Measurements from ENCODE around the gene MT3. TPM values are rescaled to one million over a fixed set of nuclear protein-coding genes. Genes with fewer than 3 reads are reported as not detected.

MT3 gene
- total RNA-seq, 4 donors from 2014 or later = not detected

DNA sequence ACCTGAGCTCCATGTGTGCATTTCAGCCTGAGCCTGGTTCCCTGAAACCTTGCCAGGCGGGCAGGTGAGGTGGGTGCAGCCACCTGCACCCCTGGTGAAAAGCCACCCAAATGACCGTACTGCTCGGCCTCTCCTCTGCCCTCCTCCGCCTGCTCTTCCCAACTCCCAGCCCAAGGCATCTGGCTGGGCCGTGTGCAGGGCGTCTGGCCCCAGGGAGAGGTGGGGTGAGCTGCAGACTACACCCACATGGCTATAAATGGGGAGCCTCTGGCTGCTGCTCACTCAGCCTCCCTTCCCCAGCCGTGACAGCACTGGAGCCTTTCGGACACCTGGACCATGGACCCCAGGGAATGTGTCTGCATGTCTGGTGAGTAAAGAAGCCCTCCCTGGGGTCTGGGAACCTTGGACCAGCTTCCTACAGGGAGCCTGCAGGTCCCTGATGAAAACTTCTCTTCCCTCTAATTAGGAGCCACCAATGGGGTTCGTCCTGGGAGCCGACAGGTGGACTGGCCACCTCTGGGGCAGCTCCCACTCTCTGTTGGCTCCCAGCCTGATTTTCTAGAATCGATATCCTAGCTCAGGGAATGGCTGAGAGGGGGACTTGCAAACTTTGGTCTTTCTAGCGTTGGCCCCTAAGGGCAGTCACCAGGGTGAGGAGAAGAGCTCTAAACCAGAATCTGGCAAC is 24.4 kb upstream of the MT3 start, which contains the start of gene MT4:
Gene MT4, plus strand, starts transcription at position 281 of the 685 bp plus-strand sequence. Its CDS starts 56 bp downstream, at position 337.
- no peaks in the 10 kb centered on the region for H3K36me3 ChIP-seq
- no peaks in the 10 kb centered on the region for H3K9me3 ChIP-seq
- no peak for TF ChIP-seq POLR2A (IDR thresholded peaks at IDR 0.05)
- in situ Hi-C loops (cut with MboI; ENCODE audit: low sequenced_read_pairs in 4 of 4) = no loop called here
- H3K27me3 ChIP-seq = no peaks in the 10 kb centered on the region
- H3K4me1 ChIP-seq = no peaks in the 10 kb centered on the region
- no peak within 1 kb of the TSS for H3K4me3 ChIP-seq
- intact Hi-C loops (cut with DNase I; ENCODE audit: low total_unique reads) = no loop called here
- no peak within 1 kb of the TSS for H3K27ac ChIP-seq
- no peak for DNase-seq
- ATAC-seq = no peak

DNA sequence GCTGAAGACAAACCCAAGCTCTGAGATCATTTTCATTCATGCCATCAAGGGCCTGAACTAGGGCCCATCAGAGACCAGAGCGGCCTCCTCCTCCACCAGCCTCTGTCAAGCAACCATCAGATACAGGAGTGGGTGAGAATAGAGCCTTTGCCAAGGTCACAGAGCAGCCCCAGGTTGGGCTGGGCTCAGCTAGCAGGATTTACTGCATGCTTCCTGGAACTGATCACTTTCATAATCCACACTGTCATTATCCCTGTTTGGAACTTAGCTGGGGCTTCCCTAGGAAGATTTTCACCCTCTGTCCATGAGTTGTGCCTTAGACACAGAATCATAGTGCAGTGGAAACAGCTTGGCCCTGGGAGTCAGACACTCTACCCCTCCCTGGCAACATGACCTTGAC is 19.4 kb upstream of the MT3 start:
- no peak for DNase-seq
- H3K27me3 ChIP-seq = no peaks in the 10 kb centered on the region
- no peak for TF ChIP-seq POLR2A (IDR thresholded peaks at IDR 0.05)
- TF ChIP-seq, protein P1, sequence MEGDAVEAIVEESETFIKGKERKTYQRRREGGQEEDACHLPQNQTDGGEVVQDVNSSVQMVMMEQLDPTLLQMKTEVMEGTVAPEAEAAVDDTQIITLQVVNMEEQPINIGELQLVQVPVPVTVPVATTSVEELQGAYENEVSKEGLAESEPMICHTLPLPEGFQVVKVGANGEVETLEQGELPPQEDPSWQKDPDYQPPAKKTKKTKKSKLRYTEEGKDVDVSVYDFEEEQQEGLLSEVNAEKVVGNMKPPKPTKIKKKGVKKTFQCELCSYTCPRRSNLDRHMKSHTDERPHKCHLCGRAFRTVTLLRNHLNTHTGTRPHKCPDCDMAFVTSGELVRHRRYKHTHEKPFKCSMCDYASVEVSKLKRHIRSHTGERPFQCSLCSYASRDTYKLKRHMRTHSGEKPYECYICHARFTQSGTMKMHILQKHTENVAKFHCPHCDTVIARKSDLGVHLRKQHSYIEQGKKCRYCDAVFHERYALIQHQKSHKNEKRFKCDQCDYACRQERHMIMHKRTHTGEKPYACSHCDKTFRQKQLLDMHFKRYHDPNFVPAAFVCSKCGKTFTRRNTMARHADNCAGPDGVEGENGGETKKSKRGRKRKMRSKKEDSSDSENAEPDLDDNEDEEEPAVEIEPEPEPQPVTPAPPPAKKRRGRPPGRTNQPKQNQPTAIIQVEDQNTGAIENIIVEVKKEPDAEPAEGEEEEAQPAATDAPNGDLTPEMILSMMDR (IDR thresholded peaks at IDR 0.05 in 4 of 5, conservative IDR thresholded peaks at IDR 0.05 in 1 of 5) = no peak
- ATAC-seq = no peak
- no peak overlapping the region for H3K4me3 ChIP-seq
- H3K4me1 ChIP-seq = no peaks in the 10 kb centered on the region
- H3K36me3 ChIP-seq = no peaks in the 10 kb centered on the region
- in situ Hi-C loops (cut with MboI; ENCODE audit: low sequenced_read_pairs in 4 of 4) (loop anchor here in 1 of 4 donors (10.0 kb wide), 1 partner anchor 135 kb away; no protein-coding TSS in a partner anchor), intact Hi-C loops (cut with DNase I; ENCODE audit: low total_unique reads) (no loop called here)
- H3K9me3 ChIP-seq = no peaks in the 10 kb centered on the region
- H3K27ac ChIP-seq = no peak overlapping the region

DNA sequence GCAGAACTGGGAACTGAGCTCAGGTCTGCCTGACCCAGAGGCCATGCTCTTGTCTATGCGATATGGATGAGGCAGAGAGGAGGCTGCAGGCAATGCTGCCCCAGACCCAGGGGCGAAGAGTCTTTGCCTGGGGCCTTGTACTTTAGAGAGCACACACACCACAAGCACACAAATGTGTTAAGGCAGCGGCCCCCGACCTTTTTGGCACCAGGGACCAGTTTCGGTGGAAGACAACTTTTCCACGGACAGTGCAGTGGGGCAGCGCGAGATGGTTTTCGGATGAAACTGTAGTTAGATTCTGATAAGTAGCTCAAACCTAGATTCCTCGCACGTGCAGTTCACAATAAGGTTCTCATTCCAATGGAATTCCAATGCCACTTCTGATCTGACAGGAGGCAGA is 17.8 kb upstream of the MT3 start:
- H3K4me3 ChIP-seq = no peak overlapping the region
- no peak for ATAC-seq
- no peaks in the 10 kb centered on the region for H3K9me3 ChIP-seq
- intact Hi-C loops (cut with DNase I; ENCODE audit: low total_unique reads) = no loop called here
- no peaks in the 10 kb centered on the region for H3K4me1 ChIP-seq
- H3K27me3 ChIP-seq = no peaks in the 10 kb centered on the region
- TF ChIP-seq, protein P1 (IDR thresholded peaks at IDR 0.05 in 4 of 5, conservative IDR thresholded peaks at IDR 0.05 in 1 of 5) = no peak
- TF ChIP-seq POLR2A (IDR thresholded peaks at IDR 0.05) = no peak
- DNase-seq = no peak
- H3K36me3 ChIP-seq = no peaks in the 10 kb centered on the region
- in situ Hi-C loops (cut with MboI; ENCODE audit: low sequenced_read_pairs in 4 of 4) = loop anchor here in 1 of 4 donors (10.0 kb wide), 1 partner anchor 133 kb away; no protein-coding TSS in a partner anchor
- no peak overlapping the region for H3K27ac ChIP-seq

DNA sequence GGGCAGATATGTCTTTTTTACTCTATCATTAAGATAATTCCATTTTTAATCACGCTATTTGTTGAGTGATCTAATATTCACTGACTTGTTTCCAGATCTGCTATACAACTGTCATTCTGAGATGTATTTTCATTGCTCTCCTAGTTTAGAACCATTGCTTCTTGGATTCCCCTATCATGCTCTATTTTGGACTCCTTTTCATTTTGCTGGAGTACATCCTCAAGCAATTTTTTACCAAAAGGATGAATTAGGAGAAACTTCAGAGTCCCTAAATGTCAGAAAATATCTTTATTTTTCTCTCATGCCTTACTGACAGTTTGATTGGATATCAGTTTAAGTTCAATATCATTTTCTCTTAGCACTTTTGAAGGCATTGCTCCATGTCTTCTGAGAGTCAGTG is 14.7 kb upstream of the MT3 start:
- intact Hi-C loops (cut with DNase I; ENCODE audit: low total_unique reads) = no loop called here
- no peak for DNase-seq
- TF ChIP-seq, protein P1 (IDR thresholded peaks at IDR 0.05 in 4 of 5, conservative IDR thresholded peaks at IDR 0.05 in 1 of 5) = no peak
- TF ChIP-seq POLR2A (IDR thresholded peaks at IDR 0.05) = no peak
- no peak overlapping the region for H3K27ac ChIP-seq
- H3K9me3 ChIP-seq = no peaks in the 10 kb centered on the region
- H3K4me3 ChIP-seq = no peak overlapping the region
- in situ Hi-C loops (cut with MboI; ENCODE audit: low sequenced_read_pairs in 4 of 4) = loop anchor here in 1 of 4 donors (10.0 kb wide), 1 partner anchor 130 kb away; no protein-coding TSS in a partner anchor
- H3K36me3 ChIP-seq = no peaks in the 10 kb centered on the region
- no peaks in the 10 kb centered on the region for H3K27me3 ChIP-seq
- H3K4me1 ChIP-seq = no peaks in the 10 kb centered on the region
- no peak for ATAC-seq

DNA sequence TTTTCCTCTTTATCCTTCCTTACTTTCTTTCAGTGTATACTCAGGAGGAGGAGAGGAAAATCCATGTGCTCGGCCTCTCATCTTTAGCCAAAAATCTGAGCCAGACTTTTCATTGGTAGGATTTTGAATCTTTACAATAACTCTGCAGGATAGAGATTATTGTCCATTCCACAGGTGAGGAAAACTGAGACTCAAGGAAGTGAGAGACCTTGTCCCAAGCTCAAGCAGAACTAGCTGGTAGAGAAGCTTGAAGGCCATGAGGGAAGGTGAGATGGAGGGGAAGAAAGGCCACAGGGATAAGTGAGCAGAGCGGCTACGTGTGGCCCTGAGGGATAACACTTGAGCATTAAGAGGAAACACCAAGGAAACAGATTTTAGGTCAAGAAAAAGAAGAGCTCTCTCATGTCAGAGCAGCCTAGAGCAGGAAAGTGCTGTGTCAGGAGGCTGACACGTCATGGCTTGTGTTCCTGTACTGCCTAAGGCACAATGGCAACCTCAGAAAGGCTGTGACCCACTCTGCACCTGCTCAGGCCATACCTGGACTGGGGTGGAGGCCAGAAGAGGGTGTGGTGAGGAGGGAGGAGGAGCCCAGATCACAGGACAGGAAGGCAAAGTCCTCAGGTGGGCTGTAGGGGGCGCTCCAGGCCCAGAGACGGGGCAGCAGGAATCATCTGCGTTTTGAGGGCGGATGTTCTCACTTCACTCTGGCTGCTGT is 12.6 kb upstream of the MT3 start:
- no peaks in the 10 kb centered on the region for H3K36me3 ChIP-seq
- intact Hi-C loops (cut with DNase I; ENCODE audit: low total_unique reads) (loop anchor here (1.0 kb wide), 1 partner anchor 126 kb away; no protein-coding TSS in a partner anchor), in situ Hi-C loops (cut with MboI; ENCODE audit: low sequenced_read_pairs in 4 of 4) (loop anchor here in 1 of 4 donors (10.0 kb wide), 1 partner anchor 128 kb away; no protein-coding TSS in a partner anchor)
- ATAC-seq (peak; percentile 63 to 95), DNase-seq (peak; percentile 38 to 62)
- no peaks in the 10 kb centered on the region for H3K9me3 ChIP-seq
- TF ChIP-seq, protein P1 (IDR thresholded peaks at IDR 0.05 in 4 of 5, conservative IDR thresholded peaks at IDR 0.05 in 1 of 5) = peak; percentile 66 to 78 (median 71)
- no peak for TF ChIP-seq POLR2A (IDR thresholded peaks at IDR 0.05)
- H3K4me3 ChIP-seq = no peak overlapping the region
- no peaks in the 10 kb centered on the region for H3K27me3 ChIP-seq
- H3K4me1 ChIP-seq = no peaks in the 10 kb centered on the region
- no peak overlapping the region for H3K27ac ChIP-seq

Data from gastrocnemius medialis (tissue), 4 donors.